Muscle of leg (tissue), 11 donors: ENCODE measurements around the gene KICS2. TPM values are rescaled to one million over a fixed set of nuclear protein-coding genes. Genes with fewer than 3 reads are reported as not detected.
"Not testable (repeated sequence)": the region's sequence is repeated elsewhere in the genome, so short reads cannot be mapped to it uniquely, and the experiment has no call there.

ENCODE experiments used
- DNase-seq: peaks from one replicate; pipeline ENCODE4 v3.0.0; 2013
- H3K27ac ChIP-seq: one replicate; pipeline ENCODE4 v1.5.1; 2013; ENCODE audit warnings: mild to moderate bottlenecking, low read length, control low read depth
- H3K27me3 ChIP-seq: one replicate; pipeline ENCODE4 v1.6.1; 2013; ENCODE audit warnings: low read length; ENCODE audit not compliant: control insufficient read depth, insufficient read depth
- H3K36me3 ChIP-seq: one replicate; pipeline ENCODE4 v1.6.1; 2013; ENCODE audit warnings: low read length; ENCODE audit not compliant: control insufficient read depth, insufficient read depth
- H3K4me1 ChIP-seq: one replicate; pipeline ENCODE4 v1.6.1; 2013; ENCODE audit warnings: low read length; ENCODE audit not compliant: control insufficient read depth, insufficient read depth
- H3K4me3 ChIP-seq: one replicate; pipeline ENCODE4 v1.5.1; 2013; ENCODE audit warnings: low read length, control low read depth
- H3K9me3 ChIP-seq: replicated peaks from 2 replicates; pipeline ENCODE4 v1.6.1; 2013; ENCODE audit warnings: low read depth, low read length; ENCODE audit not compliant: control insufficient read depth
- WGBS: methylation state at CpG from one replicate; pipeline ENCODE4 v1.1.5; 2013; ENCODE audit warnings: missing lambda C conversion rate; ENCODE audit not compliant: insufficient coverage; 5-methylcytosine and 5-hydroxymethylcytosine counted together
- polyA plus RNA-seq, 8 donors: library from polyadenylated mRNA; unstranded; fragments of 120-200 nt; gene quantifications; one replicate each; pipeline versions ENCODE4 v1.2.1 to v1.2.3, GENCODE V29; 2013; ENCODE audit warnings: inconsistent platforms in 1 of 8, low replicate concordance in 1 of 8; ENCODE audit not compliant: insufficient read length in 8 of 8, insufficient read depth in 1 of 8
- total RNA-seq: library from RNA; stranded (reverse); fragments of 120-200 nt; gene quantifications from one replicate; pipeline ENCODE4 v1.2.4, GENCODE V29; 2013

The KICS2 gene
- total and polyA plus RNA-seq, 9 donors = 2.1 to 3.9 (median 2.9) TPM

- WGBS = no CpG with 5 or more reads among the region's 3 CpGs
- no peak overlapping the region for H3K27ac ChIP-seq
- peaks cover 4% of the 10 kb centered on the region for H3K4me1 ChIP-seq
- no peaks in the 10 kb centered on the region for H3K27me3 ChIP-seq
- no peak overlapping the region for H3K4me3 ChIP-seq
- no peaks in the 10 kb centered on the region for H3K36me3 ChIP-seq
- no peak for DNase-seq
- H3K9me3 ChIP-seq = no peaks in the 10 kb centered on the region
Observed at GRCh38 chr12:64220046-64220445, 2.0 kb downstream of the KICS2 start.

GRCh38 chr12:64219145-64219544 is 3.0 kb downstream of the KICS2 start:
- no CpG with 5 or more reads among the region's 2 CpGs for WGBS
- no peak for DNase-seq
- Histone ChIP-seq H3K9me3 (no peaks in the 10 kb centered on the region), H3K36me3 (no peaks in the 10 kb centered on the region), H3K4me1 (peaks cover 4% of the 10 kb centered on the region), H3K27me3 (no peaks in the 10 kb centered on the region), H3K4me3 (no peak overlapping the region), H3K27ac (no peak overlapping the region)

- H3K27ac ChIP-seq = no peak overlapping the region
- no peaks in the 10 kb centered on the region for H3K36me3 ChIP-seq
- no peak overlapping the region for H3K4me3 ChIP-seq
- no CpG with 5 or more reads among the region's 5 CpGs for WGBS
- DNase-seq = no peak
- H3K9me3 ChIP-seq = no peaks in the 10 kb centered on the region
- no peaks in the 10 kb centered on the region for H3K27me3 ChIP-seq
- H3K4me1 ChIP-seq = peaks cover 4% of the 10 kb centered on the region
Observed at GRCh38 chr12:64218597-64218996, 3.5 kb downstream of the KICS2 start.

- not testable (repeated sequence) for DNase-seq, H3K27ac ChIP-seq, H3K4me3 ChIP-seq, H3K36me3 ChIP-seq, H3K4me1 ChIP-seq, H3K27me3 ChIP-seq, H3K9me3 ChIP-seq
- 84% methylated on average over 4 of the region's 7 CpGs for WGBS
Observed at GRCh38 chr12:64217643-64218042, 4.5 kb downstream of the KICS2 start.

- no peaks in the 10 kb centered on the region for H3K36me3 ChIP-seq
- no peak for DNase-seq
- no peaks in the 10 kb centered on the region for H3K27me3 ChIP-seq
- H3K9me3 ChIP-seq = no peaks in the 10 kb centered on the region
- H3K4me1 ChIP-seq = no peaks in the 10 kb centered on the region
- no peak overlapping the region for H3K4me3 ChIP-seq
- no peak overlapping the region for H3K27ac ChIP-seq
Observed at GRCh38 chr12:64216239-64216638, 5.9 kb downstream of the KICS2 start.

GRCh38 chr12:64212119-64212746 is 9.9 kb downstream of the KICS2 start:
- Histone ChIP-seq H3K9me3 (no peaks in the 10 kb centered on the region), H3K36me3 (no peaks in the 10 kb centered on the region), H3K4me1 (no peaks in the 10 kb centered on the region), H3K27me3 (no peaks in the 10 kb centered on the region), H3K27ac (no peak overlapping the region), H3K4me3 (no peak overlapping the region)
- DNase-seq = no peak
- no CpG with 5 or more reads among the region's 5 CpGs for WGBS

GRCh38 chr12:64207453-64207852 is 14.6 kb downstream of the KICS2 start:
- WGBS = 100% methylated on average over 1 of the region's 2 CpGs

GRCh38 chr12:64205542-64205941 is 16.6 kb downstream of the KICS2 start:
- no peak overlapping the region for H3K27ac ChIP-seq
- no peaks in the 10 kb centered on the region for H3K36me3 ChIP-seq
- no peak overlapping the region for H3K4me3 ChIP-seq
- DNase-seq = no peak
- H3K27me3 ChIP-seq = no peaks in the 10 kb centered on the region
- H3K4me1 ChIP-seq = no peaks in the 10 kb centered on the region
- H3K9me3 ChIP-seq = no peaks in the 10 kb centered on the region
- no CpG with 5 or more reads among the region's 2 CpGs for WGBS

More at GRCh38 chr12:64207453-64207852, 14.6 kb downstream of the KICS2 start:
- Histone ChIP-seq H3K4me3 (no peak overlapping the region), H3K36me3 (no peaks in the 10 kb centered on the region), H3K27ac (no peak overlapping the region), H3K27me3 (no peaks in the 10 kb centered on the region), H3K4me1 (no peaks in the 10 kb centered on the region), H3K9me3 (no peaks in the 10 kb centered on the region)
- DNase-seq = no peak

GRCh38 chr12:64203775-64204174 is 18.3 kb downstream of the KICS2 start:
- H3K4me3 ChIP-seq = no peak overlapping the region
- H3K27me3 ChIP-seq = no peaks in the 10 kb centered on the region
- no peak for DNase-seq
- no peaks in the 10 kb centered on the region for H3K9me3 ChIP-seq
- H3K36me3 ChIP-seq = no peaks in the 10 kb centered on the region
- no peaks in the 10 kb centered on the region for H3K4me1 ChIP-seq
- 61% methylated on average over 4 of the region's 7 CpGs for WGBS
- no peak overlapping the region for H3K27ac ChIP-seq

GRCh38 chr12:64203036-64203435 is 19.1 kb downstream of the KICS2 start:
- Histone ChIP-seq H3K9me3 (no peaks in the 10 kb centered on the region), H3K36me3 (no peaks in the 10 kb centered on the region), H3K4me1 (no peaks in the 10 kb centered on the region), H3K4me3 (no peak overlapping the region), H3K27me3 (no peaks in the 10 kb centered on the region), H3K27ac (no peak overlapping the region)
- WGBS = 86% methylated on average over 1 of the region's 5 CpGs
- DNase-seq = no peak

- H3K4me1 ChIP-seq, DNase-seq, H3K27me3 ChIP-seq, H3K9me3 ChIP-seq, H3K36me3 ChIP-seq, H3K27ac ChIP-seq, H3K4me3 ChIP-seq: not testable (repeated sequence)
- no CpG with 5 or more reads among the region's 15 CpGs for WGBS
Observed at GRCh38 chr12:64195841-64196240, 26.3 kb downstream of the KICS2 start.
